Occipital lobe (tissue), 2 donors: ENCODE results near the gene RUNX2. TPM values are rescaled to one million over a fixed set of nuclear protein-coding genes. Genes with fewer than 3 reads are reported as not detected.

Experiments
- DNase-seq: peaks from one replicate; lab custom pipeline; 2025; lab: John Stamatoyannopoulos, UW
- total RNA-seq: library from RNA; depleted of rRNA; stranded (reverse); fragments of >200 nt; gene quantifications from one replicate; pipeline ENCODE4 v1.2.3, GENCODE V29; 2014

The RUNX2 gene
- total RNA-seq, 1 donor from 2014 or later: 0.16 TPM

GRCh38 chr6:45698046-45698445, 369.9 kb downstream of the RUNX2 start:
- DNase-seq: no peak

GRCh38 chr6:45699663-45700062, 371.5 kb downstream of the RUNX2 start:
- no peak for DNase-seq

- DNase-seq: no peak
Observed at GRCh38 chr6:45702849-45703739, 375.0 kb downstream of the RUNX2 start.

- DNase-seq: no peak
Observed at GRCh38 chr6:45704056-45704800, 376.1 kb downstream of the RUNX2 start.

GRCh38 chr6:45705137-45705855, 377.2 kb downstream of the RUNX2 start:
- DNase-seq: no peak

GRCh38 chr6:45706319-45706718, 378.2 kb downstream of the RUNX2 start:
- DNase-seq: no peak

GRCh38 chr6:45707176-45707575, 379.0 kb downstream of the RUNX2 start:
- no peak for DNase-seq

- DNase-seq: no peak
Observed at GRCh38 chr6:45709781-45710220, 381.7 kb downstream of the RUNX2 start.

GRCh38 chr6:45710304-45710821, 382.2 kb downstream of the RUNX2 start:
- no peak for DNase-seq

- DNase-seq: no peak
Observed at GRCh38 chr6:45712076-45712475, 383.9 kb downstream of the RUNX2 start.

GRCh38 chr6:45712786-45713185, 384.7 kb downstream of the RUNX2 start:
- DNase-seq: no peak

Other genes with a start within 250 kb of the RUNX2 start
- 15.3 TPM for gene SUPT3H, start 49.6 kb downstream of the RUNX2 start, total RNA-seq